K562 (cell line): ENCODE results near the gene MCC. TPM values are rescaled to one million over a fixed set of nuclear protein-coding genes. Genes with fewer than 3 reads are reported as not detected.

Experiments used
- ATAC-seq: fragments of 200-7000 bp; cut with Tn5 transposase; 3 replicates; pipeline ENCODE4 v1.9.1; 2020; ENCODE audit warnings: moderate library complexity
- BruUV-seq: library from RNA; stranded (reverse); fragments of 400-500 nt; replicated peaks from 2 replicates; lab custom pipeline; 2021; lab: Mats Ljungman, UMichigan
- CTCF ChIA-PET: fragments of 300-600 bp; formaldehyde crosslinking; extraction: SDS; loops from one replicate; lab custom pipeline; 2021; ENCODE audit warnings: low intra/inter-chr PET ratio; lab: Yijun Ruan, JAX
- POLR2A ChIA-PET: fragments of 300-600, 350-650 bp; sonication (Branson Sonifier 250); formaldehyde crosslinking; extraction: SDS; loops from one replicate; lab custom pipeline; 2021; ENCODE audit warnings: antibody characterized with exemption, inconsistent platforms; lab: Yijun Ruan, JAX
- DNase-seq, 4 experiments: peaks; one replicate each; pipeline versions ENCODE4 v3.0.0 to v3.0.0-alpha.2; 2011 to 2018; ENCODE audit warnings: low spot score in 3 of 4, mixed read lengths in 3 of 4; ENCODE audit errors: extremely low read depth in 1 of 4
- FAIRE-seq: peaks from 2 replicates; lab custom pipeline; 2011; peaks lifted over from hg19 to GRCh38; lab: Jason Lieb, UNC
- H2AFZ ChIP-seq: 2 replicates; pipeline ENCODE4 v1.6.0; 2011; ENCODE audit warnings: low read depth, low read length, control low read depth, inconsistent platforms
- H3K27ac ChIP-seq: fragments of 200-600 bp; 3 replicates; pipeline ENCODE4 v1.8.0; 2011; ENCODE audit warnings: low read depth, mild to moderate bottlenecking, control low read depth, inconsistent platforms, low read length, moderate library complexity, mixed read lengths; ENCODE audit errors: extremely low read depth
- H3K27me3 ChIP-seq, 2 experiments: fragments of 300-600 bp in 1 of 2; 2 replicates in 1 of 2; 3 replicates in 1 of 2; pipeline versions ENCODE4 v1.6.0 to v1.8.0; 2011; ENCODE audit warnings: inconsistent platforms in 2 of 2, low read length in 2 of 2, mild to moderate bottlenecking in 1 of 2, mixed read lengths in 1 of 2, moderate library complexity in 1 of 2; ENCODE audit not compliant: control insufficient read depth in 2 of 2, insufficient read depth in 2 of 2
- H3K36me3 ChIP-seq: fragments of 300-600 bp; 3 replicates; pipeline ENCODE4 v1.8.0; 2011; ENCODE audit warnings: mild to moderate bottlenecking, low read length, inconsistent platforms; ENCODE audit not compliant: control insufficient read depth, insufficient read depth
- H3K4me1 ChIP-seq, 2 experiments: fragments of 200-600 bp in 1 of 2; replicated peaks in 1 of 2; 2 replicates in 1 of 2; 3 replicates in 1 of 2; pipeline versions ENCODE4 v1.5.1 to v1.8.0; 2011; ENCODE audit warnings: inconsistent platforms in 2 of 2, low read length in 2 of 2, mild to moderate bottlenecking in 1 of 2, mixed read lengths in 1 of 2, moderate library complexity in 1 of 2; ENCODE audit not compliant: control insufficient read depth in 2 of 2, insufficient read depth in 2 of 2
- H3K4me2 ChIP-seq: 2 replicates; pipeline ENCODE4 v1.6.1; 2011; ENCODE audit warnings: low read length, control low read depth, inconsistent platforms, mixed read lengths; ENCODE audit not compliant: insufficient read depth
- H3K4me3 ChIP-seq: fragments of 200-600 bp; sonication (generic), shearing (Covaris generic); 2 replicates; pipeline ENCODE4 v1.5.1; 2016; ENCODE audit warnings: control low read depth, inconsistent platforms
- H3K79me2 ChIP-seq: fragments of 200-600 bp; 3 replicates; pipeline ENCODE4 v1.8.0; 2011; ENCODE audit warnings: low read length, inconsistent platforms; ENCODE audit not compliant: control insufficient read depth, insufficient read depth
- H3K9ac ChIP-seq, 2 experiments: 2 replicates each; pipeline versions ENCODE4 v1.6.0 to v1.6.1; 2011; ENCODE audit warnings: low read depth in 2 of 2, low read length in 2 of 2, control low read depth in 1 of 2, inconsistent platforms in 1 of 2, mild to moderate bottlenecking in 1 of 2, mixed read lengths in 1 of 2; ENCODE audit not compliant: insufficient read depth in 1 of 2
- H3K9me1 ChIP-seq: one replicate; pipeline ENCODE4 v1.6.0; 2011; ENCODE audit warnings: inconsistent platforms, mild to moderate bottlenecking, low read length, moderate library complexity; ENCODE audit not compliant: control insufficient read depth, insufficient read depth
- H3K9me3 ChIP-seq: replicated peaks from 2 replicates; pipeline ENCODE4 v1.5.1; 2011; ENCODE audit warnings: low read depth, low read length, inconsistent platforms; ENCODE audit not compliant: control insufficient read depth, insufficient read depth
- H4K20me1 ChIP-seq: replicated peaks from 2 replicates; pipeline ENCODE4 v1.6.1; 2011; ENCODE audit warnings: low read length, inconsistent platforms, mixed read lengths; ENCODE audit not compliant: control insufficient read depth, insufficient read depth
- ATF1 ChIP-seq, 2 experiments: fragments of 450-650 bp in 1 of 2; IDR thresholded peaks; 2 replicates each; pipeline ENCODE4 v1.6.1; 2016; ENCODE audit warnings: missing compliant biosample characterization in 1 of 2, missing genetic modification characterization in 1 of 2
- ESRRA ChIP-seq: fragments of 450-650 bp; IDR thresholded peaks from 2 replicates; pipeline ENCODE4 v1.6.1; 2014; ENCODE audit warnings: low read depth, mild to moderate bottlenecking, moderate library complexity, borderline replicate concordance
- MAZ ChIP-seq, 2 experiments: fragments of 450-650 bp in 1 of 2; sonication (generic) in 1 of 2; formaldehyde crosslinking; IDR thresholded peaks in 1 of 2; conservative IDR thresholded peaks in 1 of 2; 2 replicates each; pipeline versions ENCODE4 v1.4.0 to v1.5.0; 2020; ENCODE audit warnings: mild to moderate bottlenecking in 1 of 2, missing genetic modification reagents in 1 of 2
- MED1 ChIP-seq: sonication (generic); formaldehyde crosslinking; IDR thresholded peaks from 2 replicates; pipeline ENCODE4 v1.8.1; 2023; ENCODE audit warnings: missing genetic modification reagents, borderline replicate concordance
- PTTG1 ChIP-seq: fragments of 450-650 bp; IDR thresholded peaks from 2 replicates; pipeline ENCODE4 v1.6.1; 2016; ENCODE audit warnings: low read depth, mild to moderate bottlenecking, missing genetic modification characterization, missing compliant biosample characterization
- TAF9B ChIP-seq: fragments of 450-650 bp; IDR thresholded peaks from 2 replicates; pipeline ENCODE4 v1.6.1; 2018; ENCODE audit warnings: mild to moderate bottlenecking; ENCODE audit not compliant: partially characterized antibody
- TBL1XR1 ChIP-seq, 2 experiments: IDR thresholded peaks; 2 replicates each; pipeline ENCODE4 v1.6.1; 2012; ENCODE audit warnings: improper control_type of control experiment in 2 of 2, low read length in 2 of 2, mild to moderate bottlenecking in 1 of 2
- ZKSCAN8 ChIP-seq: fragments of 200-800 bp; sonication (Bioruptor generic); IDR thresholded peaks from 2 replicates; pipeline ENCODE4 v1.6.1; 2016; ENCODE audit warnings: missing genetic modification characterization, missing compliant biosample characterization
- ZNF561 ChIP-seq: fragments of 450-650 bp; formaldehyde crosslinking; conservative IDR thresholded peaks from 2 replicates; pipeline ENCODE4 v1.4.0; 2020; ENCODE audit warnings: mild to moderate bottlenecking, moderate library complexity
- WGBS: fragments of 100-300 bp; shearing (Covaris generic); methylation state at CpG from one replicate; pipeline ENCODE4 v1.1.6; 2016; ENCODE audit warnings: low coverage, mixed read lengths; ENCODE audit not compliant: insufficient coverage; ENCODE audit errors: missing lambda C conversion rate; 5-methylcytosine and 5-hydroxymethylcytosine counted together
- in situ Hi-C: fragments of 300-500 bp; cut with MboI; formaldehyde crosslinking; loops from 4 replicates; pipeline ENCODE4 v1.15.0; 2018; ENCODE audit warnings: inconsistent platforms, mixed read lengths
- intact Hi-C: fragments of 100-400 bp; cut with micrococcal nuclease; formaldehyde crosslinking; loops from 2 replicates; pipeline ENCODE4 v1.14.2; 2022
- polyA plus RNA-seq, 8 experiments: library from polyadenylated mRNA; depleted of rRNA in 4 of 8; stranded (reverse) in 5 of 8; unstranded in 3 of 8; fragments of >200 nt; fragmentation: Nextera tagmentation in 2 of 8; fragmentation: Illumina TruSeq in 1 of 8; extraction: Ambion mirVana in 2 of 8; extraction: Trizol in 1 of 8; gene quantifications; 2 replicates each; pipeline versions ENCODE4 v1.2.1 to v1.2.3, GENCODE V29; 2011 to 2014; ENCODE audit warnings: inconsistent platforms in 1 of 8, missing spikeins in 1 of 8
- total RNA-seq, 7 experiments: library from RNA; depleted of rRNA in 6 of 7; stranded (reverse); fragments of >200 nt in 6 of 7; fragmentation: Illumina TruSeq in 2 of 7; extraction: Trizol in 2 of 7; gene quantifications; 2 replicates each; pipeline versions ENCODE4 v1.2.1 to v1.2.3, GENCODE V29; 2011 to 2021; ENCODE audit warnings: low replicate concordance in 1 of 7
- TF ChIP-seq, protein P1 (sequence below): fragments of 450-650 bp; IDR thresholded peaks from 2 replicates; pipeline ENCODE4 v1.6.1; 2014; ENCODE audit warnings: low read depth, mild to moderate bottlenecking, moderate library complexity, borderline replicate concordance
- TF ChIP-seq, protein P2 (sequence below): fragments of 450-650 bp; formaldehyde crosslinking; IDR thresholded peaks from 2 replicates; pipeline ENCODE4 v1.4.0; 2020; ENCODE audit warnings: mild to moderate bottlenecking, moderate library complexity

MCC gene
- total and polyA plus RNA-seq, 9 of the 15 experiments (the other 6 are each of a cell fraction or from before 2014, with no cell fraction given) = 0.04 to 0.24 (median 0.06) TPM; not detected in 1

DNA sequence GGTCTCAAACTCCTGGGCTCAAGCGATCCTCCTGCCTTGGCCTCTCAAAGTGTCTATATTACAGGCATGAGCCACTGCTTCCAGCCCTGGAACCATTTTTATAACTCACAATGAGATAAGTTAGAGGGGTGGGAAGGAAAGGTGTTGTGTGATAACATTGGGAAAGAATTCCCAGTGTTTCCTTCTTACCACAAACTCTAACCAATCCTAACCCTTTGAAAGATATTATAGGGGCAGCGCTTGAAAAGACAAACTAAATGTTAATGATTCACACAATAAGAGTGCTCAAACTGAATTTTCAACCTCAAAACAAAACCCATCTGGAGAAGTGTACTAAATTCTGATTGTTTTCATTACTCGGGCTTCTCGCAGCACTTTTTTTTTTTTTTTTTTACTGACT is 163.2 kb downstream of the MCC start (continued):
- TF ChIP-seq, protein P1, sequence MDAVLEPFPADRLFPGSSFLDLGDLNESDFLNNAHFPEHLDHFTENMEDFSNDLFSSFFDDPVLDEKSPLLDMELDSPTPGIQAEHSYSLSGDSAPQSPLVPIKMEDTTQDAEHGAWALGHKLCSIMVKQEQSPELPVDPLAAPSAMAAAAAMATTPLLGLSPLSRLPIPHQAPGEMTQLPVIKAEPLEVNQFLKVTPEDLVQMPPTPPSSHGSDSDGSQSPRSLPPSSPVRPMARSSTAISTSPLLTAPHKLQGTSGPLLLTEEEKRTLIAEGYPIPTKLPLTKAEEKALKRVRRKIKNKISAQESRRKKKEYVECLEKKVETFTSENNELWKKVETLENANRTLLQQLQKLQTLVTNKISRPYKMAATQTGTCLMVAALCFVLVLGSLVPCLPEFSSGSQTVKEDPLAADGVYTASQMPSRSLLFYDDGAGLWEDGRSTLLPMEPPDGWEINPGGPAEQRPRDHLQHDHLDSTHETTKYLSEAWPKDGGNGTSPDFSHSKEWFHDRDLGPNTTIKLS = no peak
- TF ChIP-seq ZKSCAN8 (CRISPR knock-in tag) (no peak), MAZ (CRISPR knock-in tag; conservative IDR thresholded peaks at IDR 0.05 in 1 of 2, IDR thresholded peaks at IDR 0.05 in 1 of 2) (no peak), ESRRA (no peak), TBL1XR1 (IDR thresholded peaks at IDR 0.05; ENCODE audit: low read length in 2 of 2) (no peak), TAF9B (no peak)
- TF ChIP-seq, protein P2, sequence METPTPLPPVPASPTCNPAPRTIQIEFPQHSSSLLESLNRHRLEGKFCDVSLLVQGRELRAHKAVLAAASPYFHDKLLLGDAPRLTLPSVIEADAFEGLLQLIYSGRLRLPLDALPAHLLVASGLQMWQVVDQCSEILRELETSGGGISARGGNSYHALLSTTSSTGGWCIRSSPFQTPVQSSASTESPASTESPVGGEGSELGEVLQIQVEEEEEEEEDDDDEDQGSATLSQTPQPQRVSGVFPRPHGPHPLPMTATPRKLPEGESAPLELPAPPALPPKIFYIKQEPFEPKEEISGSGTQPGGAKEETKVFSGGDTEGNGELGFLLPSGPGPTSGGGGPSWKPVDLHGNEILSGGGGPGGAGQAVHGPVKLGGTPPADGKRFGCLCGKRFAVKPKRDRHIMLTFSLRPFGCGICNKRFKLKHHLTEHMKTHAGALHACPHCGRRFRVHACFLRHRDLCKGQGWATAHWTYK = no peak

DNA sequence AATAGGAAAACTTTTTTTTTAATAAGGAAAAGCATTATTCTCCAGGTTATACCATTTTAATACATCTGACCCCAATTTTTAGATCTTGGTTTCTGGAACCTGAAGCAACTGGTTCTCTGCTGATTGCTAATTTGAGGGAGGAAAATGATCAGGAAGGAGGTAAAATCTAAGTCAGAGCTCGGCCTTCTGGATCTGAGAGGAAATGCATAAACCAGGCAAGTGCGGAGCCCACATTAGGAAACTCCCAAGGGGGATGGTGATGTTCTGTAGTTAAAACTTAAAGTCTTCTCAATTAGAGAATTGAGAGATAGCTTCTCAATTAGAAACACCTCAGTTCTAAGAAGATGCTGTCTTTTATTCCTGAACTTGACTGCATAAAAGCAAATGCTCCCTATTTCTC is 167.0 kb downstream of the MCC start:
- no peaks in the 10 kb centered on the region for H3K27me3 ChIP-seq
- intact Hi-C loops = no loop called here
- ATAC-seq = no peak
- H3K9me1 ChIP-seq = no peaks in the 10 kb centered on the region
- CTCF ChIA-PET = no interaction called here
- H3K36me3 ChIP-seq = no peaks in the 10 kb centered on the region
- H3K9ac ChIP-seq = no peak overlapping the region
- TF ChIP-seq ZNF561 (CRISPR knock-in tag) = no peak
- no peak for TF ChIP-seq PTTG1 (tag)
- TF ChIP-seq MED1 (CRISPR knock-in tag) = no peak
- no peak for TF ChIP-seq ATF1 (CRISPR knock-in tag; IDR thresholded peaks at IDR 0.05)
- no peak for TF ChIP-seq ATF1 (tag; IDR thresholded peaks at IDR 0.05)
- TF ChIP-seq, all 486 proteins: peak for 0
- FAIRE-seq (no peak), DNase-seq (no peak)
- POLR2A ChIA-PET = interaction anchor here (1.2 kb wide), 1 partner anchor 27 kb away, joined by 4 read pairs; no protein-coding TSS in a partner anchor
- H3K4me2 ChIP-seq = no peak overlapping the region
- no peaks in the 10 kb centered on the region for H3K79me2 ChIP-seq
- no peaks in the 10 kb centered on the region for H3K9me3 ChIP-seq
- H3K27ac ChIP-seq = no peak overlapping the region
- no peaks in the 10 kb centered on the region for H4K20me1 ChIP-seq
- no peak overlapping the region for H2AFZ ChIP-seq
- no peak overlapping the region for H3K4me3 ChIP-seq
- in situ Hi-C loops = no loop called here
- 0% methylated on average over 2 of the region's 2 CpGs for WGBS
- H3K4me1 ChIP-seq = no peaks in the 10 kb centered on the region
- BruUV-seq = no TSS peak
